Esophagus muscularis mucosa (tissue), 4 donors: ENCODE measurements around the gene ADAM19.

Source experiments
- CTCF ChIP-seq, 3 experiments: fragments of 200-600 bp in 2 of 3; fragments of 450-650 bp in 1 of 3; sonication (generic) in 2 of 3; IDR thresholded peaks; one replicate each; pipeline ENCODE4 v1.5.1; 2017 to 2019; ENCODE audit warnings: antibody characterized with exemption in 3 of 3, mild to moderate bottlenecking in 2 of 3, moderate library complexity in 1 of 3
- EP300 ChIP-seq: sonication (generic); formaldehyde crosslinking; IDR thresholded peaks from one replicate; pipeline ENCODE4 v1.6.1; 2017; ENCODE audit warnings: antibody characterized with exemption
- POLR2A ChIP-seq: fragments of 450-650 bp; IDR thresholded peaks from one replicate; pipeline ENCODE4 v1.6.1; 2017; ENCODE audit warnings: antibody characterized with exemption, moderate library complexity, mild to moderate bottlenecking, low read depth

GRCh38 chr5:157592594-157592993 lies 17.0 kb upstream of the ADAM19 start:
- no peak for TF ChIP-seq CTCF (IDR thresholded peaks at IDR 0.05)
- no peak for TF ChIP-seq POLR2A
- no peak for TF ChIP-seq EP300
